Stimulated activated CD8-positive, alpha-beta memory T cell treated with anti-CD3 and anti-CD28 coated beads, Interleukin-12 subunit alpha, Interleukin-12 subunit beta, amount 100 ng/mL, for 24 hours (primary cell): ENCODE results near the gene CHURC1.

Source experiments
- DNase-seq: peaks from one replicate; pipeline ENCODE4 v3.0.0-alpha.2; 2020; ENCODE audit errors: extremely low read depth

The CHURC1 gene

DNA sequence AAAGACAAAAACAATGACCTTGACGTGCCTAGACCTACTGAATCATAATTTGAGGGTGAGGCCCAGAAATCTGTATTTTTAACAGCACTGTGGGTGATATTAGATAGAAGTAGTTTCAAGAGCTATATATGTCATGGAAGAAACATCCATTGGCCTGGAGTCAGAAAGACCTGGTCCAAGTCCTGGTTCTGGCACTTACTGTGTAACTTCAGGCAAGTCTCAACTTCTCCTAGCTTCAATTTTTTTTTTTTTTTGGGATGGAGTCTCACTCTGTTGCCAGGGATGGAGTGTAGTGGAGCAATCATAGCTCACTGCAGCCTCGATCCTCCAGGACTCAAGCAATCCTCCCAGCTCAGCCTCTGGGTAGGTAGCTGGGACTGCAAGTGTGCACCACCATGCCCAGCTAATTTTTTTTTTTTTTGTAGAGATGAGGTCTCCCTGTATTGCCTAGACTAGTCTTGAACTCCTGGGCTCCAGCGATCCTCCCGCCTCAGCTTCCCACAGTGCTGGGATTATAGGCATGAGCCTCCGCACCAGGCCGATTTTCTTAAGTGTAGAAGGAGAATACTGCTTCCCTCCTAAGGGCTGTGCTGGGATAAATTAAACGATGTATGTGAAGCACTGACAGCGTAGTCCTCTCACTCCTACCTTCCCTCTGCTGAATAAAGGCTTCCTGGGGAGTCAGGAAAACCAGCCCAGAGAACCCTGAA lies 42.6 kb downstream of the CHURC1 start:
- DNase-seq: no peak

DNA sequence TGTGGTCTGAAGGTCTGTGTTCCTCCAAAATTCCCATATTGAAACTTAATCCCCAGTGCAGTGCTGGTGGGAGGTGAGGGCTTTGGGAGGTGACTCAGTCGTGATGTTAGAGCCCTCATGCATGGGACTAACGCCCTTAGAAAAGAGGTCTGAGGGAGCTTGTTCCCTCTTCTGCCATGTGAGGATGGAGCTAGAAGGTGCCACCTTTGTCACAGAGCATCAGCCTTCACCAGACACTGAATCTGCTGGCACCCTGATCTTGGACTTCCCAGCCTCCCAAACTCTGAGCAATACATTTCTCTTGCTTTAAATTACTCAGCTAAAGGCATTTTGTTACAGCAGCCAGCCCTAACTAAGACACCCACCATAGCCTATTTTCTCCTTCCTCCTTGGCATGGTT lies 43.9 kb downstream of the CHURC1 start:
- no peak for DNase-seq

DNA sequence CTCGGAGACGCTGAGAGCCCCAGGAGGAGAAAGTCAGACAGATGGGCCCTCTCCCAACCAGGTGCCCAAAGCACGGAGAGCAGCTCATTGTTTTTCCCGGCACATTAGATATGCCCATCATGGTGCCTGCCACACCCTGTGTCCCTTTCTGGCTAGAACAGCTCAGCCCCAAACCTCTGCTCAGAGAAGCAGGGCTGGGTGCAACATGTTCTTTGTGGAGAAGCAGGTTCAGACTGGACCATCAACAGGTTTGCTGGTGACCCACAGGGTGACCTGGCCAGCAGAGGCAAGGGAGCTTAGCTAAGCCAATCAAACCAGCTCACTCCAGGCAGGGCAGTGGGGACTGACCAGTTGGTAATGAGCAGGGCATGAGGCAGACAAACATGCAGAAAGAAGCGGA lies 44.5 kb downstream of the CHURC1 start:
- DNase-seq: no peak

DNA sequence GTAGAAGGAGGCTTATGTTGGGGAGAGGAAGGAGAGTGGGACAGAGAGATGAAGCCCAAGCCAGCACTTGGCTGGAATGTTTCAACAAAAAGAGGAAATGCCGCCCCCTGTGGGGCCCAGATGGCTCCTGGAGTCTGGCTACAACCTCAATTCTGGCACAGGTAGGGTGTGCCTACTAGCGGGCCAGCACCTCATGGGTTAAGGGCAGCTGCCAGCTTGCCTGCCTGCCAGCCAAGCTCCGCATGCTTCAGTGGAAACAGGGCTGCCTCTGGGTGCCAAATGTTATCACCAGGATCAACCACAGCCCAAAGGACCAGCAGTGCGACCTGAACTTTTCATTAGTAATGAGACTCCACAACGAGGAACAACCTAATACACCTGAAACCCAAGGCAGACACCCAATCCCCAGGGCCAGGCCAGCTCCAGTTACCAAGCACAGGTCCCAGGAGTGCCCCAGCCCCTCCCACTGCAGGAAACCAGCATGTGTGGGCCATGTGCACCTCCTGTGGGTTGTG lies 46.6 kb downstream of the CHURC1 start:
- no peak for DNase-seq

DNA sequence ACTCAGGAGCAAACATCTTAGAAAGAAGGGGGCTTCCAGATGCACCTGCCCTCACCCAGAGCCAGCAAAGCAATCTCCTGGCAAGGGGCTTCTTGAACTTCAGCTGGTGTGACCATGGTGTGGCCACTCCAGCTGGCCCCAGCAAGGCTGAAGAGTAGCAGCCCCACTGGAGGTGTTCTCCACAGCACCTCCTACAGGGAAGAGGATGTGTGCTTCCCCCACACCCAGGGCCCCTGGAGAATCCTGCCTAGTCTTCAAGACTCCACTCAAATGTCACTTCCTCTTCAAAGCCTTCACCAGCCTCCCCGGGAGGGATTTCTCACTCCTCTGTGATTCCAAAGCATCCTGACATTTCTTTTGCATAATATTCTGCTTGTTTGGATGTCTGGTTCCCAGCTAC lies 49.4 kb downstream of the CHURC1 start:
- no peak for DNase-seq

DNA sequence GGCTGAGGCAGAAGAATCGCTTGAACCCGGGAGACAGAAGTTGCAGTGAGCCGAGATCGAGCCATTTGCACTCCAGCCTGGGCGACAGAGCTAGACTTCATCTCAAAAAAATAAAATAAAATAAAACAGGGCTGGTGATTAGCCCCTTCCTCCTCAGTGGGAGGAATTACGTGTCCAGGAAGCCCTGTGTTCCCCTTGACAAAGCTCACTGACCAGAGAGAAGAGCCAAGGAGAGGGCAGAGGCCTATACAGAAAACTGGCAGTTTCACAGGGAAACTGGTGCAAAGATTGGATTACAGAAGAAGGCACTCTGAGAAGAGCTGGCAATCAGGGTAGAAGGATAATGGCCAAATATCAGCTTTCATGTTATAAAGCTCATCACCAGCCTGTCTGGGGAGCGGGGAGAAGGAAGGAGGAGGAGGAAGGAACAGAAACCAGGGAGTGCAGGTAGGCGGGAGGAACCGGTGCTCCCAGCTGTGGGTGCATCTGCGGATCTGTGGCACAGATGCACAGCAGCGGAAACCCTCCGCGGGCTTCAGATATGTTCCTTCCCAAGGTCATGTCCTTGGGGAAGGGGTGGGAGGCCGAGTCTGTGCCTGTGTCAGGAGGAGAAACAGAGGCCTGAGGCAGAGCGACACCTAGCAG lies 51.2 kb downstream of the CHURC1 start:
- no peak for DNase-seq

DNA sequence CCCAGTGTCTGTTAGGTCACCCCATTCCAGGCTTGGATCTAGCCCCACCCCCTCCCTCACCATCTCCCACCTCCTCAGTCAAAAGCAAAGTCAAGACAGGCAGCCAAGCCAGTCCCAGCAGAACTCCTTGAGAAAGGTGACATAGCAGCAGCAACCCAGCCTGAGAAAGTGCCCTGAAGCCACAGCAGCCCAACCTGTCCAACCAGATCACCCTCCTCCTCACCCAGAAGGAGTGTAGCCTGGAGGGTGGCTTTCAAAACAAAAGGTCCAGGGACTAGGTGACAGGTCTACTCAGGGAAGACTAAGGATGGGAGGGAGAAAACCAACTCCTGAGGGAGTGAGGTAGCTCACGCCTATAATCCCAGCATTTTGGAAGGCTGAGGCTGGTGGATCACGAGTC lies 52.7 kb downstream of the CHURC1 start:
- no peak for DNase-seq

DNA sequence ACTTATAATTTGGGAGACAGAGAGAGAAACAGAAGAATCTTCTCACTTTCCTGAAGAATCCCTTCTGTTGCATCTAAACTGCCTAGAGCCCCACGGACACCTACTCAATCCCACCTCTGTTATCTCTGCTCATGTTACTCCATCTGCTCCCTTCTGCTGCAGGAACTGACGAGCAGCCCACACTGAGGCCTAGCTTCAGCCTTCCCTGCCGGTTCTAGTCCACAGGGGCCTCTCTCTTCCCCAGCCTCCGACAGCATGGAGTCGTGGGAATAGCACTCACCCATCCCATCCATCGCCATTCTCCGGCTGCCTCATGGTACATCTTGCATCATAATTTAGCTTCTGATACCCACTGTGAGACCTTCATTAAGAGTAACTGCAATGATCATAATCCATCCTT lies 53.9 kb downstream of the CHURC1 start:
- DNase-seq: no peak

DNA sequence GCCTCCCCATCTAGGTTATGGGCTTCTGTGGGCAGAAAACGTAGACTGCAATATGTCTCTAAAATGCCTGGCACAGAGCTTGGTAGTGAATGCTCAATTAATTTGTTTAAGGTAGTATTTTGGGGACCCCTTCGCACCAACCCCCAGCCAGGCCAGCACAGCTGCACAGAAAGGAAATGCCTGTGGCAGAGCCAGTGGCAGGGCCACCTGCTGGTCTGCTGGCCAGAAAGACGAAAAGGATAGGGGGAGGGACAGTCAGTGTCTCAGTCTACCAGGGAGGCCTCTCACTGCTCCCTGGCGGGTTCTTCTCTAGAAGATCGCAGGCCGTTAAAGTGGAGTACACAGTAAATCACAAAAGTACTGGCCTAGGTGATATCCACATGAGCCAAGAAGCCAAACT lies 54.4 kb downstream of the CHURC1 start:
- no peak for DNase-seq

DNA sequence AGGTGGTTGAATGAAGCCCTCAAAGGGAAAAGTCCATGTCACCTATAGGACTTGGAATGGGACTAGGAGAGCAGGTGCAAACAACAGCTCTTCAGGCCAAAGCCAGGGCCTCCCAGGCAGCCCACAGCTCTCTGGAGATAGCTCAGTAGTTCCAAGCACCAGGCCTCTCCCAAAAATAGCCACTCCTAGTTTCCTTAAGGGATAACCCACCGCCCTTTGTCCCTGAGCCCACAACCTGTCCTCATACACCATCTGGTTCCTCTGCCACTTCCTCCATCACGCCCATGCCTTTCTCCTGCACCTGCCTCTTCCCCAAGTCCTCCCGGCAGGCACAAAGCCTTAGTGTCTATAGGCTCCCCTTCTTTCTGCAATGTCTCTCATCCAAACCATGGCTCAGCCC lies 55.8 kb downstream of the CHURC1 start:
- no peak for DNase-seq

DNA sequence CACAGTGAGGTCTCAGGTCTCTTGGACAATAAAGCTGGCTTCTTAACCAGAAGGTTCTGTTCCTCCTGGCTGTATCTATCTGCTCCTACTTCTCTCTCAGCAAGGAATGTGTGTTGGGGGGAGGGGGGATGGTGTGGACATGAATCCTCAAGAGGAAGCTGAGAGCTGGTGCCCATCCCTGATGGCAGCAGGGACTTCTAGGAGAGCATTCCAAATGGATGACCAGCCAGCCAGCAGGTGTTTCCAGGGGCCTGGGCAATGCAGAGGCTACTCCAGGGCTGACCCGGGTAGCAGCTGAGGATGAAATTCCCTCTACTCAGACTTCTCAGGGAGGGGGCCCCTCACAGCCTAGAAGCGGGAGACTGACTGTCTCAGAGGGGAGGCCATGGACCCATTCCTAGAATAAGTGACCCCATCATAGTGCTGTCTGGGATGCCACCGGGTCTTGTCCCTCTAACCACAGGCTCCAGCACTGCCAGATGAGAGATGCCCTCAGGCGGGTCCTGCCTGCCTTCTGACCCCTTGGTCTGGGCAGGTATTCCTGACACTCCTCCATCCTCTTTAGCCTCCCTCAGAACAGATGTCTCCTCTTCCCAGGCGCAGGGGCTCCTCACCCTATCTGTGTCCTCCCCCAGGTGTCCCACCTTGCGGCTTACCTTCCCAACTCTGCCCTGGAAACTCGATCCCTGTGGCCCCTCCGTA lies 56.7 kb downstream of the CHURC1 start:
- no peak for DNase-seq

DNA sequence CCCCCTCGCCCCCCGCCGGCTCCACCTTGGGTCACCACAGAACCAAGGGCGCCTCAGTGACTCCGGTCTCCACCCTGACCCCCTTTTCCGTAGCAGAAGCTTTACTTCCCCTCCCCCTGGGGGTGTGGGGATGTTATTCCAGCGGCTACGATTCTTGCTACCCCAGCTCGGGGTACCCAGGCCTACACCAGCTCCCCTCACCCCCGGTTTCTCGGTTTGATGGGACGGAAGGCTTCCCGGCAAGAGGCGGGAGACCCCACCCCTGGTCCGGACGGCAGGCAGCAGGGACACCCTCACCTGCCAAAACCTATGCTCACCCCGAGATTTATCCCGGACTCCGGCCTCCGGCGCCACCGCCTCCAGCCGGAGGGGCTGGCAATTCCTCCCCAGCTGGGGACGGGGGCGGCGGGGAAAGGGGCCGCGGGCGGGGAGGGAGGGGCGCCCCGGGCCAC lies 57.3 kb downstream of the CHURC1 start:
- no peak for DNase-seq

DNA sequence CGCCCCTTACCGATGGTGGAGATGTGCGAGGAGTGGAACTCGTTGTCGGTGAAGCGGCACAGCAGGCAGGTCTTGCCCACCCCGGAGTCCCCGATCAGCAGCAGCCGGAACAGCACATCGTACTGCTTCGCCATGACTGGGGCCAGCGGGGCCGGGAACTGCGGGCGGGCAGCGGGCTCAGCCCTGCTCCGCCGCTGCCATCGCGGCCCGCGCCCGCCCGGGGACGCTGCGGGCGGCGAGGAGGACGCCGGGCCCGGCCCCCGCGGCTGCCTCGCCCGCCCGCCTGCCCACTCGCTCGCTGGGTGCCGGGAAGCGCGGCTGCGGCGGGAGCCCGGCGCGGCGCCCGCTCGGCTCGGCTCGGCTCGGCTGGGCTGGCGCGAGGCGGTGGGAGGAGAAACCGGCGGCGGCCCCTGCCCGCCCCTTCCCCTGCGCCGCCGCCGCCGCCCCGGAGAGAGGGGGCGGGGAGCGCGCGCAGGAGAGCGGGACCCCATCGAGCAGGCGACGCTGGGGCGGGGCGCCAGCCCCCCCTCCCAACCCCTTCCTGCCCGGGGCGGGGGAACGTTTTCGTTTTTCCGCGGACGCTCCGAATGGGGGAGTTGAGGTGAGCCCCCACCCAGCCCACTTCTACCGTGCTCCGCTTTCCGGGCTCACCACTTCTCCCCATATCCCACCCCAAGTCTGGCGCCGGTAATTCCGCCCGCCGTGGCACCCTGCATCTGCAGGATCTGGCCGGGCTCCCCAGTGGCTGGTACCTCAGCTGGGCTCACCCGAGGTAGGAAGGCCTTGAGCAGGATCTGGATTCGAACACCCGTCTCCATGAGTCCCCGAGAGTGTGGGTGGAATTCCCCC lies 57.9 kb downstream of the CHURC1 start, which contains the start of gene RAB15:
TSS of gene RAB15 (minus strand) at position 394 of the 849 bp plus-strand sequence. CDS start at position 134, 260 bp downstream.
- DNase-seq: no peak

DNA sequence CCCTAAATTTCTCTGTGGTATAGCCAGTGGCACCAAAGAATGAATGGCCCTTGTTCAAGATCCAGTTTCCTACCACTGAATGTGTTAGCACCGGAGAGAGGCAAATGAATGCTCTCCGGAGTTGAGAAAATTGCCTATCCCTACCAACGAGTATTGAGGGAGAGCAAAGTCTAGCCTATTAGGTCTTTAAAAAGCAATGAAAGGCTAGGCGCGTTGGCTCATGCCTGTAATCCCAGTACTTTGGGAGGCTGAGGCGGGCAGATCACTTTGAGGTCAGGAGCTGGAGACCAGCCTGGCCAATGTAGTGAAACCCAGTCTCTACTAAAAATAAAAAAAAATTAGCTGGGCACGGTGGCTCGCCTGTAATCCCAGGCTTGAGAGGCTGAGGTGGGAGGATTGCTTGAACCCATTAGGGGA lies 58.8 kb downstream of the CHURC1 start:
- DNase-seq: no peak

DNA sequence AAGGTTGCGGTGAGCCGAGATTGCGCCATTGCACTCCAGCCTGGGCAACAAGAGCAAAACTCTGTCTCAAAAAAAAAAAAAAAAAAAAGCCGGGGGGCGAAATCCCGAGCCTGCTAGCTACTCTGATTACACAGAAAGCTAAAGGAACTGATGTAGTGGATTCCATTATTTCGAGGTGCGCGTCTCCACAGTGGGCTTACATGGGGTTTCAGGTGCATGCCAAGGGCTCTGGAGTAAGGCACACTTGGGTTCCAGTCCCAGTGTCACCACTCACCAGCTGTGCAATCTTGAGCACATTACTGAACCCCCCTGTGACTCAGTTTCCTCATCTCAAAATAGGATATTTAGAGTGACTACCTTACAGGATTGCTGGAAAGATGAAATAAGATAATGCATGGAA lies 59.6 kb downstream of the CHURC1 start:
- DNase-seq: no peak

DNA sequence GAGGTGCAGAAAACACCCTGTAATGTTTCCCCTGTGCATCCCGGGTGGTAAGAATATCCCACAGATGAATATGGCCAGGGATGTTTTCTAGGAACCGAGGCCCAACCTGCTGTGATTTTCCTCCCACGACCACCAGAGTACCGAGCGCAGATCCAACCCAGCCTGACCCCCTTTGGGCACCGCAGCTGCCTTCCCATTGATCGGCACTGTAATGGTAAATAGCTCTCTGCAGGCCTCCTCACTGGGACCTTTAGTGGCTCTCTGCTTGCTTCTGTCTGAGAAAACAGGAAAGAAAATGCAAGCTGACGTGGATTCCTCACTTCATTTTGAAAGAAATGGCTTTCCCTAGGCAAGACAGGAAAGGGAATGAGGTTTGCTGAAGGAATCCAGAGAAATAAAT lies 60.3 kb downstream of the CHURC1 start:
- DNase-seq: no peak

DNA sequence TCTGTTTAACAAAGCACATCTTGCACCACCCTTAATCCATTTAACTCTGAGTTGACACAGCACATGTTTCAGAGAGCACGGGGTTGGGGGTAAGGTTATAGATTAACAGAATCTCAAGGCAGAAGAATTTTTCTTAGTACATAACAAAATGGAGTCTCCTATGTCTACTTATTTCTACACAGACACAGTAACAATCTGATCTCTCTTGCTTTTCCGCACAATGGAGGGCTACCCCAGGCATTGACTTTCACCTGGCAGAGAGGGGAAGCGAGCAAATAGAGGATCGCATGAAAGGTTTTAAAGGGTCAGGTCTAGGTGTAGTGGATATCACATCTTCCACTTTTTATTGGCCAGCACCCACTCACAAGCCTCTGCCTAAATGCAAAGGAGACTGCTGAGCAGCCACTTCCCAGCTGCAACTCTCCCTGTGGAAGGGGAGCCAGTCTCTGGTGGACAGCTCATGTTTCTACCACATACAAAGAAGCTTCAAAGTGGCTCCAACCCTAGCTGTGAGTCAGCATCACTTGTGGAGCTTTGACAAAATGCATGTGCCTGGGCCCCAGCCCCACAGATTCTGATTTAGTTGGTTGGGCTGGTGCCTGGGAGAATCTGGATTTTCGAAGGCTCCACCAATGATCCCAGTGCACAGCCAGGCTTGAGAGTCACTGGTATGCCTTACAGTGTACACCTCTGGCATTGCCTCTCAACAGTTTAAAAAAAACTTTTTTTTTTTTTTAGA lies 65.2 kb downstream of the CHURC1 start:
- no peak for DNase-seq

DNA sequence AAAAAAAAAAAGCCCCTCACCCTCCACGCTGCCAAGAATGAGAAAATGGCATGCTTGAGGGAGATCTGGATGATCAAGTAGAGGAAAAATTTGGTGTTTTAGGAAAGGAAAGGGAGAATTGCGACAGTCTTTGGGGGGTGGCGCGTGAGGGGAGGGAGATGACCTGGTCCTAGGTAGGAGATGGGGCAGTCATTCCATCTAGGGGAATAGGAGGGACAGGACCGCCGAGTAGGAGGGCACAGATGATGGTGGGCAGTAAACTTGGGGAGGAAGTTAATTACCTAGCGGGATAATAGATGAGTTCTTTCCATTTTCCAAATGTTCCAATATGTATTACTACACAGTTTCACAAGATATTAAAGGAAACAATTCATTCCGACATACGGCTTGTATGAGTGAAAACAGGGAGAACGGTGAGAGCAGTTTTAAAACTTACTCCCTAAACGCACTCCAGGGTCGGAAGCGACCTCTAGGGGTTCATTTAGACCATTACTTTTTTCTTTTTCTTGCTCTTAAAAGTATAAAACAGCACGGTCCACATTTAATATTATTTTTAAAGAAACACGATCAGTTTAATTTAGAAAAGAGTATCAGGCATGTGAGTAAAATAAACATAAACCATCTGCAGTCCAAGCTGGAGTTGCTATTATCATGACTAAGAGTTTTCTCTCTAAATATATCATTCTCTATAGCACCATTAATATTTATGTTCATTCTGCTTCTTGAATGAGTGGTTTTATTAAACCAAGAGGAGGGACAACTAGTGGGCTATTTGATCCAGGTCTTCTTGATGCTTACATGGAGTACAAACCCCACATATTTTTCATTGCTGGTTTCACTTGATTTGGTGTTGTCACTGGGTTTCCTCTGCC lies 69.4 kb downstream of the CHURC1 start:
- no peak for DNase-seq
